MM.1S (cell line): ENCODE data around the gene LILRB3.

Experiments
- DNase-seq: peaks from one replicate; pipeline ENCODE4 v3.0.0-alpha.2; 2015
- H2AFZ ChIP-seq: fragments of 300-600 bp; sonication (generic); 2 replicates; pipeline ENCODE4 v1.6.0; 2016; ENCODE audit warnings: antibody characterized with exemption, low read length
- H3F3A ChIP-seq: fragments of 300-600 bp; sonication (generic); 2 replicates; pipeline ENCODE4 v1.6.1; 2016; ENCODE audit warnings: mild to moderate bottlenecking, antibody characterized with exemption, low read length, moderate library complexity, mixed read lengths; ENCODE audit not compliant: insufficient read depth
- H3K27ac ChIP-seq: fragments of 300-600 bp; sonication (generic); 2 replicates; pipeline ENCODE4 v1.5.1; 2016; ENCODE audit warnings: mild to moderate bottlenecking, low read length
- H3K27me3 ChIP-seq: fragments of 300-600 bp; sonication (generic); replicated peaks from 2 replicates; pipeline ENCODE4 v1.6.0; 2016; ENCODE audit warnings: low read length; ENCODE audit not compliant: insufficient read depth
- H3K36me3 ChIP-seq: fragments of 300-600 bp; sonication (generic); replicated peaks from 2 replicates; pipeline ENCODE4 v1.6.1; 2016; ENCODE audit warnings: mild to moderate bottlenecking, low read length, mixed read lengths; ENCODE audit not compliant: insufficient read depth
- H3K4me1 ChIP-seq: fragments of 300-600 bp; sonication (generic); 2 replicates; pipeline ENCODE4 v1.6.1; 2016; ENCODE audit warnings: low read length, mixed read lengths
- H3K4me2 ChIP-seq: fragments of 300-600 bp; sonication (generic); 2 replicates; pipeline ENCODE4 v1.6.0; 2016; ENCODE audit warnings: low read depth, low read length
- H3K4me3 ChIP-seq: fragments of 300-600 bp; sonication (generic); 2 replicates; pipeline ENCODE4 v1.5.1; 2016; ENCODE audit warnings: low read length, mixed read lengths
- H3K79me2 ChIP-seq: fragments of 300-600 bp; sonication (generic); 2 replicates; pipeline ENCODE4 v1.6.1; 2016; ENCODE audit warnings: mixed run types, low read length, mixed read lengths
- H3K9ac ChIP-seq: fragments of 300-600 bp; sonication (generic); 2 replicates; pipeline ENCODE4 v1.6.1; 2016; ENCODE audit warnings: low read length, mixed read lengths
- H3K9me2 ChIP-seq: fragments of 300-600 bp; sonication (generic); replicated peaks from 2 replicates; pipeline ENCODE4 v1.6.1; 2016; ENCODE audit warnings: mild to moderate bottlenecking, low read length, mixed read lengths; ENCODE audit not compliant: insufficient read depth
- H3K9me3 ChIP-seq: fragments of 300-600 bp; sonication (generic); replicated peaks from 2 replicates; pipeline ENCODE4 v1.6.1; 2016; ENCODE audit warnings: mild to moderate bottlenecking, low read length, mixed read lengths; ENCODE audit not compliant: insufficient read depth
- H4K20me1 ChIP-seq: fragments of 300-600 bp; sonication (generic); 2 replicates; pipeline ENCODE4 v1.6.1; 2016; ENCODE audit warnings: mild to moderate bottlenecking, low read length, moderate library complexity, mixed read lengths; ENCODE audit not compliant: insufficient read depth
- EZH2 ChIP-seq: fragments of 300-600 bp; sonication (generic); optimal IDR thresholded peaks from 2 replicates; pipeline ENCODE3; 2017; ENCODE audit warnings: low read depth, mild to moderate bottlenecking, antibody characterized with exemption, low read length, mixed read lengths
- EZH2phosphoT487 ChIP-seq: fragments of 300-600 bp; sonication (generic); IDR thresholded peaks from 2 replicates; pipeline ENCODE4 v1.6.1; 2018; ENCODE audit warnings: antibody characterized with exemption, low read length
- TF ChIP-seq, protein P1 (sequence below): fragments of 300-600 bp; sonication (generic); IDR thresholded peaks from 2 replicates; pipeline ENCODE4 v1.5.1; 2016; ENCODE audit warnings: antibody characterized with exemption, low read length, mixed read lengths

Gene LILRB3

GRCh38 chr19:54189145-54189734 lies 33.6 kb downstream of the LILRB3 start, which contains the start of gene MBOAT7:
Gene MBOAT7 (minus strand): TSS chr19:54189580. CDS start chr19:54188508, 1,072 bp downstream.
- no peak for TF ChIP-seq EZH2phosphoT487
- TF ChIP-seq, protein P1, sequence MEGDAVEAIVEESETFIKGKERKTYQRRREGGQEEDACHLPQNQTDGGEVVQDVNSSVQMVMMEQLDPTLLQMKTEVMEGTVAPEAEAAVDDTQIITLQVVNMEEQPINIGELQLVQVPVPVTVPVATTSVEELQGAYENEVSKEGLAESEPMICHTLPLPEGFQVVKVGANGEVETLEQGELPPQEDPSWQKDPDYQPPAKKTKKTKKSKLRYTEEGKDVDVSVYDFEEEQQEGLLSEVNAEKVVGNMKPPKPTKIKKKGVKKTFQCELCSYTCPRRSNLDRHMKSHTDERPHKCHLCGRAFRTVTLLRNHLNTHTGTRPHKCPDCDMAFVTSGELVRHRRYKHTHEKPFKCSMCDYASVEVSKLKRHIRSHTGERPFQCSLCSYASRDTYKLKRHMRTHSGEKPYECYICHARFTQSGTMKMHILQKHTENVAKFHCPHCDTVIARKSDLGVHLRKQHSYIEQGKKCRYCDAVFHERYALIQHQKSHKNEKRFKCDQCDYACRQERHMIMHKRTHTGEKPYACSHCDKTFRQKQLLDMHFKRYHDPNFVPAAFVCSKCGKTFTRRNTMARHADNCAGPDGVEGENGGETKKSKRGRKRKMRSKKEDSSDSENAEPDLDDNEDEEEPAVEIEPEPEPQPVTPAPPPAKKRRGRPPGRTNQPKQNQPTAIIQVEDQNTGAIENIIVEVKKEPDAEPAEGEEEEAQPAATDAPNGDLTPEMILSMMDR, result peak; percentile 42
- no peaks in the 10 kb centered on the region for H4K20me1 ChIP-seq
- peak; percentile 78 for DNase-seq

GRCh38 chr19:54188215-54188871 lies 34.5 kb downstream of the LILRB3 start:
- H2AFZ ChIP-seq, result no peak overlapping the region
- H4K20me1 ChIP-seq, result no peaks in the 10 kb centered on the region
- H3K9me2 ChIP-seq, result no peaks in the 10 kb centered on the region
- no peak overlapping the region for H3K27ac ChIP-seq
- H3K27me3 ChIP-seq, result no peaks in the 10 kb centered on the region
- no peaks in the 10 kb centered on the region for H3K9me3 ChIP-seq
- peaks cover 14% of the 10 kb centered on the region for H3K4me1 ChIP-seq
- H3K4me3 ChIP-seq, result peak overlapping the region; percentile 71
- H3K79me2 ChIP-seq, result peaks cover 30% of the 10 kb centered on the region
- TF ChIP-seq EZH2phosphoT487 (no peak), EZH2 (no peak)
- TF ChIP-seq, protein P1, result no peak
- peak overlapping the region; percentile 92; the same call in 1 of the 2 replicates for H3K9ac ChIP-seq
- no peaks in the 10 kb centered on the region for H3K36me3 ChIP-seq
- peak overlapping the region; percentile 71 for H3K4me2 ChIP-seq
- DNase-seq, result no peak
- H3F3A ChIP-seq, result no peaks in the 10 kb centered on the region

More at GRCh38 chr19:54189145-54189734, 33.6 kb downstream of the LILRB3 start, which contains the start of gene MBOAT7:
- Histone ChIP-seq H3K27me3 (no peaks in the 10 kb centered on the region), H2AFZ (peak within 1 kb of the TSS; percentile 73), H3K9me3 (no peaks in the 10 kb centered on the region), H3K36me3 (no peaks in the 10 kb centered on the region), H3F3A (no peaks in the 10 kb centered on the region), H3K4me1 (peaks cover 14% of the 10 kb centered on the region), H3K9ac (peak within 1 kb of the TSS; percentile 92), H3K9me2 (no peaks in the 10 kb centered on the region), H3K27ac (peak within 1 kb of the TSS; percentile 94), H3K4me2 (peak within 1 kb of the TSS; percentile 71), H3K79me2 (peaks cover 30% of the 10 kb centered on the region), H3K4me3 (peak within 1 kb of the TSS; percentile 79)

DNA sequence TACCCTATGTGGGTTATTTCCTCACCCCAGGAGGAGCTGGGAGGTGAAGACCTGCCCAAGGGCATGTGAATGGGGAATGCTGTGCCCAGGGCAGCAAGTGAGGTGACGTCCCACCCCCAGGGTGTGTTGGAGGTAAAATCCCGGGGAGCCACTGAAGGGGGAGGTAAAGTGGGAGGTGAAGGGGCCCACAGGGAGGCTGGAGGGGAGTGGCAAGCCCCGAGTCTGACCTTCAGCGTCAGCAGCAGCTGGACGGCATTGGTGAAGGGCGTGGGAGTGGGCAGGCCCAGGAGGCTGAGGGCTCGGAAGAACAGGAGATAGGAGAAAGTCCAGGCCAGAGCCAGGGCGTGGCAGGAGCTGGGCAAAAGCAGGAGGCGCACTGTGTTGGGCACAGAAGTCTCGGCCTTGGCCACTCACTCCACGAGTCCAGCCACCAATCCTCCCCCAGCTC lies 35.8 kb downstream of the LILRB3 start:
- no peak overlapping the region for H2AFZ ChIP-seq
- no peaks in the 10 kb centered on the region for H3K36me3 ChIP-seq
- H3K27me3 ChIP-seq, result no peaks in the 10 kb centered on the region
- TF ChIP-seq EZH2phosphoT487 (no peak), EZH2 (no peak)
- TF ChIP-seq, protein P1, result no peak
- no peak for DNase-seq
- no peak overlapping the region for H3K4me2 ChIP-seq
- peaks cover 7% of the 10 kb centered on the region for H3K4me1 ChIP-seq
- H3K27ac ChIP-seq, result no peak overlapping the region
- no peaks in the 10 kb centered on the region for H3K9me2 ChIP-seq
- H3K79me2 ChIP-seq, result peaks cover 16% of the 10 kb centered on the region
- H3K9ac ChIP-seq, result no peak overlapping the region
- H4K20me1 ChIP-seq, result no peaks in the 10 kb centered on the region
- no peaks in the 10 kb centered on the region for H3F3A ChIP-seq
- H3K9me3 ChIP-seq, result no peaks in the 10 kb centered on the region
- no peak overlapping the region for H3K4me3 ChIP-seq
